Right lung (tissue), 5 donors: ENCODE data around the gene IFFO2. TPM values are rescaled to one million over a fixed set of nuclear protein-coding genes. Genes with fewer than 3 reads are reported as not detected.

Experiments used
- DNase-seq, 2 donors: peaks; one replicate each; pipeline ENCODE4 v3.0.0-alpha.2; 2013
- polyA plus RNA-seq, 5 donors: library from polyadenylated mRNA; unstranded; fragments of 120-200 nt; gene quantifications; one replicate each; pipeline versions ENCODE4 v1.2.1 to v1.2.3, GENCODE V29; 2013; ENCODE audit warnings: inconsistent platforms in 1 of 5, low replicate concordance in 1 of 5; ENCODE audit not compliant: insufficient read length in 5 of 5, insufficient read depth in 1 of 5

IFFO2 gene
- polyA plus RNA-seq, 5 donors, result 13.2 to 25.7 (median 20.4) TPM

- DNase-seq, result no peak
Observed at GRCh38 chr1:18856435-18856834, 100.0 kb downstream of the IFFO2 start.

GRCh38 chr1:18855573-18855972 lies 100.9 kb downstream of the IFFO2 start:
- no peak for DNase-seq

GRCh38 chr1:18854331-18855025 lies 102.0 kb downstream of the IFFO2 start:
- DNase-seq, result no peak

Other genes with a start within 250 kb of the IFFO2 start
- gene TAS1R2, start 97.0 kb downstream of the IFFO2 start, polyA plus RNA-seq, result not detected
- 10 to 100 TPM; 14.5 to 23.2 (median 17.7) TPM for gene ALDH4A1, start 54.1 kb downstream of the IFFO2 start, polyA plus RNA-seq